ENCODE measurements around the gene HK1.

HK1 gene

DNA sequence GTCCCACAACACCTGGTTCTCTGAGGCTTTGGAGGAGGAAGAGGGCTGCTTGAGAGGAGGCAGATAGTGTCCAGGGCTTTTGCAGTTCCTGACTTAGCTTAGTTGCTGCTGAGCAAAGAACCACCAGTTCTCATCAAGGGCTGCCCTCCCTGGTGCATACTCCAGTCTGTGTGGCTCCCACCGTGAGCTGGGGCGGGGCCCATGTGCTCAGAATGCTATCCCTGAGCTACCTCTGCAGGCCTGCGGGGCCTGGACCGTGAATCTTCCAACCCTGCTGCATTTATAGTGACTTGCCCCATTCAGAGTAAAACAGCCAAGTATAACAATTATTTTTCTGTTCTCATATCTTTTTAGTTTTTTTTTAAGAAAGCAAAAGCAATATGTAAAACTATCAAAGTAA is 89.2 kb downstream of the HK1 start:
- Histone ChIP-seq H3K27ac (ENCODE audit: low read length) (no peak overlapping the region), H2AFZ (ENCODE audit: low read depth, low read length) (no peak overlapping the region), H3K9me3 (ENCODE audit: insufficient read depth, low read length) (no peaks in the 10 kb centered on the region), H3K27me3 (ENCODE audit: low read depth, low read length) (no peaks in the 10 kb centered on the region), H3K36me3 (replicated peaks; ENCODE audit: low read depth, low read length) (no peaks in the 10 kb centered on the region), H3K4me2 (ENCODE audit: low read length) (no peak overlapping the region), H3K9ac (ENCODE audit: low read length) (no peak overlapping the region), H3K4me1 (ENCODE audit: low read length) (no peaks in the 10 kb centered on the region), H3K79me2 (ENCODE audit: low read length) (no peaks in the 10 kb centered on the region), H3K4me3 (ENCODE audit: low read length) (no peak overlapping the region), H4K20me1 (ENCODE audit: insufficient read depth, low read length) (no peaks in the 10 kb centered on the region)
- TF ChIP-seq EZH2phosphoT487 (IDR thresholded peaks at IDR 0.05; ENCODE audit: low read depth): no peak
- TF ChIP-seq, protein P1, sequence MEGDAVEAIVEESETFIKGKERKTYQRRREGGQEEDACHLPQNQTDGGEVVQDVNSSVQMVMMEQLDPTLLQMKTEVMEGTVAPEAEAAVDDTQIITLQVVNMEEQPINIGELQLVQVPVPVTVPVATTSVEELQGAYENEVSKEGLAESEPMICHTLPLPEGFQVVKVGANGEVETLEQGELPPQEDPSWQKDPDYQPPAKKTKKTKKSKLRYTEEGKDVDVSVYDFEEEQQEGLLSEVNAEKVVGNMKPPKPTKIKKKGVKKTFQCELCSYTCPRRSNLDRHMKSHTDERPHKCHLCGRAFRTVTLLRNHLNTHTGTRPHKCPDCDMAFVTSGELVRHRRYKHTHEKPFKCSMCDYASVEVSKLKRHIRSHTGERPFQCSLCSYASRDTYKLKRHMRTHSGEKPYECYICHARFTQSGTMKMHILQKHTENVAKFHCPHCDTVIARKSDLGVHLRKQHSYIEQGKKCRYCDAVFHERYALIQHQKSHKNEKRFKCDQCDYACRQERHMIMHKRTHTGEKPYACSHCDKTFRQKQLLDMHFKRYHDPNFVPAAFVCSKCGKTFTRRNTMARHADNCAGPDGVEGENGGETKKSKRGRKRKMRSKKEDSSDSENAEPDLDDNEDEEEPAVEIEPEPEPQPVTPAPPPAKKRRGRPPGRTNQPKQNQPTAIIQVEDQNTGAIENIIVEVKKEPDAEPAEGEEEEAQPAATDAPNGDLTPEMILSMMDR (IDR thresholded peaks at IDR 0.05; ENCODE audit: low read depth, low read length): no peak

DNA sequence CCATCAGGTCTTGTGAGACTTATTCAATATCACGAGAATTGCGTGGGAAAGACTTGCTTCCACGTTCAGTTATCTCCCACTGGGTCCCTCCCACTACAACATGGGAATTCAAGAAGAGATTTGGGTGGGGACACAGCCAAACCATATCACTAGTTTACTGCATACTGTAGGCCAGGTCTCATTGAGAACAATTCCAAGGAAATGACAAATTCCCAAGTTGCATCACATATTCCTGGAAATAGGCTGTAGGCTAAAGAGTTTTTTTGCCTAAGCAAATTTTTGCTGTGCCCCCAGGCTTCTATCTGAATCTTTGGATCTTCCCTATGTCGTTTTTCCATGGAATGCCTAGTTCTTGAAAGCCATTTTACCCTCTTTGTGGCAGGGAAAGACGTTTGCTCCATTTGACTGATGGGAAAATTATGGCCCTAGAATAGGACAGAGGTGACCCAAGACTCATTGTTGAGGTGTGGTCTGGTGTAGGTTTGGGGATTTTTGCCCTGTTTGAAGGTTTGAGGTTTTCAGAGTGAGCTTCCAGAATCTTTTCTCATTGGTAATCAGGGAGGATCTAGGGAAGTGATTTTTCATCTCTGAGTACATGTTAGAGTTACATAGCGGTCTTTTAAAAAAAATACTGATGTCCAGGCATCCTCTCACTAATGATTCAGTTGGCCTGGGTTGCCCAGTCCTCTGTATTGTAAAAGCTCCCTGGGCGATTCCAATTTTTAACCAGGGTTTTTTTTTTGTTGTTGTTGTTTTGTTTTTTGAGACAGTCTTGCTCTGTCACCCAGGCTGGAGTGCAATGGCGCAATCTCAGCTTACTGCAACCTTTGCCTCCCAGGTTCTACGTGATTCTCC is 94.1 kb downstream of the HK1 start:
- Histone ChIP-seq H3K4me2 (ENCODE audit: low read length) (no peak overlapping the region), H3K4me3 (ENCODE audit: low read length) (no peak overlapping the region), H2AFZ (ENCODE audit: low read depth, low read length) (no peak overlapping the region), H4K20me1 (ENCODE audit: insufficient read depth, low read length) (no peaks in the 10 kb centered on the region), H3K27me3 (ENCODE audit: low read depth, low read length) (no peaks in the 10 kb centered on the region), H3K36me3 (replicated peaks; ENCODE audit: low read depth, low read length) (peaks cover 4% of the 10 kb centered on the region), H3K4me1 (ENCODE audit: low read length) (no peaks in the 10 kb centered on the region), H3K9ac (ENCODE audit: low read length) (no peak overlapping the region), H3K9me3 (ENCODE audit: insufficient read depth, low read length) (no peaks in the 10 kb centered on the region), H3K79me2 (ENCODE audit: low read length) (no peaks in the 10 kb centered on the region), H3K27ac (ENCODE audit: low read length) (no peak overlapping the region)
- TF ChIP-seq, protein P1 (IDR thresholded peaks at IDR 0.05; ENCODE audit: low read depth, low read length): no peak
- TF ChIP-seq EZH2phosphoT487 (IDR thresholded peaks at IDR 0.05; ENCODE audit: low read depth): no peak

DNA sequence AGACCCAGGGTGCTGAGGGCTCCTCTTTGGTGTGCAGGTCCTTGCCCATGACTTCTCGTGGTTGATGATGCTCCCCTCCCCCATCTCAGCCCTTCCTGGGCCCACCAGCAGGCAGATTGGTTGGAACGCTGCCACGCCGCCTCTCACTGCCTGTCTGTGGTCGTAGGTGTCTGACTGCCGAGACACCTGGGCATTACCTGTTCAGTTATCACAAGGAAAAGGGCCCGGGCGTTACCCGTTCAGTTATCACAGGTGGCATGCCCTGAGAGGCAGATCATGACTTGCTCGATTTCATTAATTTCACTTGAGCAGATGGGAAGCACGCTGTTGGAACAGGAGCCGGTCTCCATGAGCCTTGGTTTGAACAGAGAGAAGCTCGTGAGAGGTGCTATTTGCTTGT is 95.9 kb downstream of the HK1 start:
- Histone ChIP-seq H3K79me2 (ENCODE audit: low read length) (no peaks in the 10 kb centered on the region), H3K27me3 (ENCODE audit: low read depth, low read length) (no peaks in the 10 kb centered on the region), H2AFZ (ENCODE audit: low read depth, low read length) (no peak overlapping the region), H3K9ac (ENCODE audit: low read length) (no peak overlapping the region), H3K4me2 (ENCODE audit: low read length) (no peak overlapping the region), H4K20me1 (ENCODE audit: insufficient read depth, low read length) (no peaks in the 10 kb centered on the region), H3K4me1 (ENCODE audit: low read length) (peaks cover 8% of the 10 kb centered on the region), H3K4me3 (ENCODE audit: low read length) (no peak overlapping the region), H3K36me3 (replicated peaks; ENCODE audit: low read depth, low read length) (peaks cover 4% of the 10 kb centered on the region), H3K9me3 (ENCODE audit: insufficient read depth, low read length) (no peaks in the 10 kb centered on the region), H3K27ac (ENCODE audit: low read length) (no peak overlapping the region)
- no peak for TF ChIP-seq EZH2phosphoT487 (IDR thresholded peaks at IDR 0.05; ENCODE audit: low read depth)
- TF ChIP-seq, protein P1 (IDR thresholded peaks at IDR 0.05; ENCODE audit: low read depth, low read length): no peak

DNA sequence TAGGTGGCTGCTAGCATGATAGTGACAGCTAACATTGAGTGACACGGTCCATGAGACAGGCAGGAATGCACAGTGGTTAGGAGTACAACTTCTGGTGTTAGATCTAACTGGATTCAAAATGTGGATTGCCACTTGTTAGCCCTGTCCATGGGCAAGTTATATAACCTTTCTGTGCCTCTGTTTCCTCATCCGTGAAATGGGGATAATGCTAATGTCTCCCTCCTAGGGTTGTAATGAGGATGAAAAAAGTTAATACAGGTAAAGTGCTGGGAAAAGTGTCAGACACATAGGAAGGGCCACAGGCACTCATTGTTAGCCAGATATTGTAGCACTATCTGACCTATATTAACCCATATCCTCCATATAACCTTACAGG is 96.6 kb downstream of the HK1 start:
- H3K36me3 ChIP-seq (replicated peaks; ENCODE audit: low read depth, low read length): peaks cover 9% of the 10 kb centered on the region
- H4K20me1 ChIP-seq (ENCODE audit: insufficient read depth, low read length): no peaks in the 10 kb centered on the region
- H3K9ac ChIP-seq (ENCODE audit: low read length): no peak overlapping the region
- H3K79me2 ChIP-seq (ENCODE audit: low read length): no peaks in the 10 kb centered on the region
- no peak overlapping the region for H2AFZ ChIP-seq (ENCODE audit: low read depth, low read length)
- H3K9me3 ChIP-seq (ENCODE audit: insufficient read depth, low read length): no peaks in the 10 kb centered on the region
- no peak overlapping the region for H3K4me3 ChIP-seq (ENCODE audit: low read length)
- no peak overlapping the region for H3K4me2 ChIP-seq (ENCODE audit: low read length)
- no peaks in the 10 kb centered on the region for H3K27me3 ChIP-seq (ENCODE audit: low read depth, low read length)
- H3K27ac ChIP-seq (ENCODE audit: low read length): no peak overlapping the region
- TF ChIP-seq, protein P1 (IDR thresholded peaks at IDR 0.05; ENCODE audit: low read depth, low read length): no peak
- no peak for TF ChIP-seq EZH2phosphoT487 (IDR thresholded peaks at IDR 0.05; ENCODE audit: low read depth)
- H3K4me1 ChIP-seq (ENCODE audit: low read length): peaks cover 8% of the 10 kb centered on the region
